ENCODE measurements around the gene PHAF1.

The PHAF1 gene

DNA sequence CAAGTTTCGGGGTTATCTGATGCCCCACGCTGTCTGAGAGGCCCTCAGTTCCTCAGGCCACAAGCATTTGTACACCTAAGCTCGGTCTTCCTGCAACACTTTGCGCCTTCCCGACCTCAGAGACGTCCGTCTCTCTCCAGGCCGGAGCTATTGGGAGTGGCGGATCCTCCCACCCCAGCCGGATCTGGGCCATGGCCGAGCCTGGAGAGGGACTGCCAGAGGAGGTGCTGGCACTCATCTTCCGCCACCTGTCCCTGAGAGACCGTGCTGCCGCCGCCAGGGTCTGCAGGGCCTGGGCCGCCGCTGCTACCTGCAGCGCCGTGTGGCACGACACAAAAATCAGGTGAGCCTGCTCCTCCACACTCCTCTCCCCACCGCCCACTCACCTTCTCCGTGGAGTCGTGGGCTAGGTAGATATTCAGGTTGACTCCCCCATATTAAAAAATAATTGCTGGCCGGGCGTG lies 51.9 kb downstream of the PHAF1 start:
- Mint-ChIP-seq H3K27ac (no peak overlapping the region), H3K27me3 (peaks cover 52% of the 10 kb centered on the region), H3K9me3 (no peaks in the 10 kb centered on the region), H3K4me1 (peaks cover 59% of the 10 kb centered on the region), H3K4me3 (peak overlapping the region; percentile 44), H3K36me3 (no peaks in the 10 kb centered on the region)
- ATAC-seq = no peak

DNA sequence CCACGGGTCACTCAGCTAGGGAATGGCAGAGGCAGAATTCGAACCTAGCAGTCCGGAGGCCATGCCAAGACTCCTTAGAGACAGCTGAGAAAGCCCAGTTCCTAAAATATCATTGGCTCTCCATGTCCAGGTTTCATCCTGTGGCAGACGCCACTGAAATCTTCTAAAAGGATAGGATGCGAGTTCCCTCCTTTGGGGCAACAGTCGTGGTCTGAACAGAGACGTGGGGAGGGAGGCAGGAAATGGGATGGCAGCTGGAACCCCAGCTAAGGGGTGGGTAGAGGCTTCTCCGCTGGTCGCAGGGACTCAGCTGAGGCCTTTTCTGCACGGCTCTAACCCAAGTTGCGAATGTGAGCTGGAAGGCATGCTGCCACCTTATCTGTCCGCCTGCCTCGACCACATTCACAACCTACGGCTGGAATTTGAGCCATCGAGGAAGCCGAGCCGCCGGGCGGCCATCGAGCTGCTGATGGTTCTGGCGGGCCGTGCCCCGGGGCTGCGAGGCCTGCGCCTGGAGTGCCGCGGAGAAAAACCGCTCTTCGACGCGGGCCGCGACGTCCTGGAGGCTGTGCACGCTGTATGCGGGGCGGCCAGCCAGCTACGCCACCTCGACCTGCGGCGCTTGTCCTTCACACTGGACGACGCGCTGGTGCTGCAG lies 52.9 kb downstream of the PHAF1 start:
- Mint-ChIP-seq H3K27ac (no peak overlapping the region), H3K4me1 (peaks cover 56% of the 10 kb centered on the region), H3K9me3 (no peaks in the 10 kb centered on the region), H3K4me3 (peak overlapping the region; percentile 43), H3K36me3 (no peaks in the 10 kb centered on the region), H3K27me3 (peaks cover 62% of the 10 kb centered on the region)
- ATAC-seq = no peak

DNA sequence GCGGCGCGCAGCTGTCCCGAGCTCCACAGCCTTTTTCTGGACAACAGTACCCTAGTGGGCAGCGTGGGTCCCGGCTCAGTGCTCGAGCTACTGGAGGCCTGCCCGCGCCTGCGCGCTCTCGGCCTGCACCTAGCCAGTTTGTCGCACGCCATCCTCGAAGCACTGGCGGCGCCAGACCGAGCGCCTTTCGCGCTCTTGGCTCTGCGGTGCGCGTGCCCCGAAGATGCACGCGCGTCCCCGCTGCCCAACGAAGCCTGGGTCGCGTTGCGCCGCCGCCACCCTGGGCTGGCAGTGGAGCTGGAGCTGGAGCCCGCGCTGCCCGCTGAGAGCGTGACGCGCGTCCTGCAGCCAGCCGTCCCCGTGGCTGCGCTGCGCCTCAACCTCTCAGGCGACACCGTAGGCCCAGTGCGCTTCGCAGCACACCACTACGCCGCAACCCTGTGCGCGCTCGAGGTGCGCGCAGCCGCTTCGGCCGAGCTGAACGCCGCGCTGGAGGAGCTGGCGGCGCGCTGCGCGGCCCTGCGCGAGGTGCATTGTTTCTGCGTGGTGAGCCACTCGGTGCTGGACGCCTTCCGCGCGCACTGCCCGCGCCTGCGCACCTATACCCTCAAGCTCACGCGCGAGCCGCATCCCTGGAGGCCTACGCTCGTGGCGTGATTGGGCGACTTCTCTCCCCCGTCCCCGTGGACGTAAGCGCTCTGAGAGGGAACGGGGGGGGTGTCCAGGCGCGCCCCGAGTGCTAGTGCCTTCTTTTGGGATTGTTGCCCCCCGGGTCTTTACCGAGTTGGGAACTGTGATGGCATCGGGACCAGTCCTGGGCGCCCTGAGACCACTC lies 53.6 kb downstream of the PHAF1 start:
- no peak for ATAC-seq

GRCh38 chr16:67163999-67164558 lies 54.3 kb downstream of the PHAF1 start:
- Mint-ChIP-seq H3K36me3 (no peaks in the 10 kb centered on the region), H3K27ac (no peak overlapping the region), H3K4me1 (peaks cover 49% of the 10 kb centered on the region), H3K27me3 (peaks cover 77% of the 10 kb centered on the region), H3K4me3 (peak overlapping the region; percentile 41), H3K9me3 (no peaks in the 10 kb centered on the region)
- no peak for ATAC-seq

More for the DNA sequence above, 53.6 kb downstream of the PHAF1 start:
- Mint-ChIP-seq H3K9me3 (no peaks in the 10 kb centered on the region), H3K4me3 (peak overlapping the region; percentile 43), H3K4me1 (peaks cover 53% of the 10 kb centered on the region), H3K27me3 (peaks cover 70% of the 10 kb centered on the region), H3K36me3 (no peaks in the 10 kb centered on the region), H3K27ac (no peak overlapping the region)

- Mint-ChIP-seq H3K27me3 (peaks cover 82% of the 10 kb centered on the region), H3K9me3 (no peaks in the 10 kb centered on the region), H3K4me3 (peak within 1 kb of the TSS; percentile 41), H3K4me1 (peaks cover 52% of the 10 kb centered on the region), H3K36me3 (no peaks in the 10 kb centered on the region), H3K27ac (no peak within 1 kb of the TSS)
- ATAC-seq = no peak
Measured at GRCh38 chr16:67164599-67165061, 54.9 kb downstream of the PHAF1 start, which contains the start of gene HSF4. Gene HSF4 (plus strand): TSS chr16:67164745. CDS start chr16:67164812, 67 bp downstream.

DNA sequence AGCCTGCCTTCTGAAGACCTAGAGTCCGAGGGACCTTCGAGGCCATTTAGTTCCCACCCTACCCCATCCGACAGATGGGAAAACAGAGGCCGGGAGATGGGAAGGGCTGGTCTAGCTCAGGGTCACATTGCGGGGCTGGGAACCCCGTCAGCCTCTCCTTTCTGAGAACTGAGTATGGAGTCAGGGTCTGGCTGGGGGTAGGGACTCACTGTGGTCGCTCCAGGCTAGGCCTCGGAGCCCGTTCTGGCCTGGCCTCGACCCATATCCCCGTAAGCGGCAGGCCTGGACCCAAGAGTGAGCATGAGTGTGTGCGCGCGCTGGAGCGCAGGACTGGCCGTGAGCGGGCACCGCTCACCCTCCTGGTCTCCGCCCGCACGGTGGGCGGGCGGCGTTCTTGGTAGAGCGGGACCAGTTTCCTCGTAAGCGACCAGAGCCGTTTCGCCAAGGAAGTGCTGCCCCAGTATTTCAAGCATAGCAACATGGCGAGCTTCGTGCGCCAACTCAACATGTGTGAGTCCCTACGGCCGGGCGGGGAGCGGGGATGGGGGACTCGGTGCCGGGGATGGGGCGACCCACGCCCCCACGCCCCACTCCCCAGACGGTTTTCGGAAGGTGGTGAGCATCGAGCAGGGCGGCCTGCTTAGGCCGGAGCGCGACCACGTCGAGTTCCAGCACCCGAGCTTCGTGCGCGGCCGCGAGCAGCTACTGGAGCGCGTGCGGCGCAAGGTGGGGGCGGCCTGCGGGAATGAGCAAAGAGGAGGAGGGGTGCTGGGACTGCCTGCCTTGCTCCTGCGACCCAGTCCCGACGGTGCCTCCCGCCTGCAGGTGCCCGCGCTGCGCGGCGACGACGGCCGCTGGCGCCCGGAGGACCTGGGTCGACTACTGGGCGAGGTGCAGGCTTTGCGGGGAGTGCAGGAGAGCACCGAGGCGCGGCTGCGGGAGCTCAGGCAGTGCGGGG lies 55.7 kb downstream of the PHAF1 start:
- peaks cover 54% of the 10 kb centered on the region for H3K4me1 Mint-ChIP-seq
- no peak overlapping the region for H3K4me3 Mint-ChIP-seq
- no peaks in the 10 kb centered on the region for H3K9me3 Mint-ChIP-seq
- no peak for ATAC-seq
- H3K36me3 Mint-ChIP-seq = no peaks in the 10 kb centered on the region
- no peak overlapping the region for H3K27ac Mint-ChIP-seq
- H3K27me3 Mint-ChIP-seq = peaks cover 90% of the 10 kb centered on the region

GRCh38 chr16:67166110-67166547 lies 56.4 kb downstream of the PHAF1 start:
- no peak for ATAC-seq
- H3K27ac Mint-ChIP-seq = no peak overlapping the region
- peaks cover 46% of the 10 kb centered on the region for H3K4me1 Mint-ChIP-seq
- H3K36me3 Mint-ChIP-seq = no peaks in the 10 kb centered on the region
- H3K4me3 Mint-ChIP-seq = no peak overlapping the region
- H3K9me3 Mint-ChIP-seq = no peaks in the 10 kb centered on the region
- peaks cover 91% of the 10 kb centered on the region for H3K27me3 Mint-ChIP-seq

GRCh38 chr16:67166598-67167168 lies 56.9 kb downstream of the PHAF1 start:
- Mint-ChIP-seq H3K27ac (no peak overlapping the region), H3K9me3 (no peaks in the 10 kb centered on the region), H3K4me1 (peaks cover 45% of the 10 kb centered on the region), H3K4me3 (no peak overlapping the region), H3K36me3 (no peaks in the 10 kb centered on the region), H3K27me3 (peaks cover 91% of the 10 kb centered on the region)
- no peak for ATAC-seq

- no peaks in the 10 kb centered on the region for H3K36me3 Mint-ChIP-seq
- no peak for ATAC-seq
- no peak overlapping the region for H3K27ac Mint-ChIP-seq
- H3K4me3 Mint-ChIP-seq = no peak overlapping the region
- peaks cover 91% of the 10 kb centered on the region for H3K27me3 Mint-ChIP-seq
- peaks cover 45% of the 10 kb centered on the region for H3K4me1 Mint-ChIP-seq
- no peaks in the 10 kb centered on the region for H3K9me3 Mint-ChIP-seq
Measured at GRCh38 chr16:67167588-67167987, 57.8 kb downstream of the PHAF1 start.

DNA sequence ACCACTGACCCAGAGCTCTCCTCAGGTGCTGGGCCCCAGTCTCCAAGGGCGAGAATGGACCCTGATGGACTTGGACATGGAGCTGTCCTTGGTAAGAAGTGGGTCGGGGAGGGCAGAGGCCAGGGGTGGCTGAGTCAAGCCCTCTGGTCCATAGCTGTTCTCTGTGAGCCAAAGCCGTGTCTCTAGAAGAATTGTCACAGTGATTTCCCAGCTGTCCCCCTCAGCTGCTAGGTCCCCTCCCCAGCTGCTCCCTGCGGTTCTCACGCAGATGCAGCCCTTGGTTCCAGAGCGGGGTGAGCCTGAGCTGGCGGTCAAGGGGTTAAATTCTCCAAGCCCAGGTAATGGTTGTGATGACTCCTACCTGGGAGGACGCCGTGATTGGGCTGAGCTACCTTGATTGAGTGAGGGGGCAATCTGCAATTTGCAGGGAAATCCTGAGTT lies 59.3 kb downstream of the PHAF1 start:
- no peak for ATAC-seq
- Mint-ChIP-seq H3K9me3 (no peaks in the 10 kb centered on the region), H3K4me1 (peaks cover 51% of the 10 kb centered on the region), H3K36me3 (no peaks in the 10 kb centered on the region), H3K27me3 (peaks cover 99% of the 10 kb centered on the region), H3K27ac (no peak overlapping the region), H3K4me3 (no peak overlapping the region)

- ATAC-seq = no peak
- Mint-ChIP-seq H3K27me3 (peaks cover 95% of the 10 kb centered on the region), H3K36me3 (no peaks in the 10 kb centered on the region), H3K27ac (no peak overlapping the region), H3K4me3 (peak overlapping the region; percentile 76), H3K9me3 (no peaks in the 10 kb centered on the region), H3K4me1 (peaks cover 51% of the 10 kb centered on the region)
Measured at GRCh38 chr16:67169642-67170167, 60.0 kb downstream of the PHAF1 start.

- peak; percentile 26 for ATAC-seq
- peaks cover 88% of the 10 kb centered on the region for H3K27me3 Mint-ChIP-seq
- no peaks in the 10 kb centered on the region for H3K36me3 Mint-ChIP-seq
- H3K4me3 Mint-ChIP-seq = peak within 1 kb of the TSS; percentile 76
- no peak within 1 kb of the TSS for H3K27ac Mint-ChIP-seq
- no peaks in the 10 kb centered on the region for H3K9me3 Mint-ChIP-seq
- peaks cover 45% of the 10 kb centered on the region for H3K4me1 Mint-ChIP-seq
Measured at GRCh38 chr16:67170168-67170948, 60.6 kb downstream of the PHAF1 start, which contains the start of gene NOL3. Gene NOL3 (plus strand): TSS chr16:67170538.

DNA sequence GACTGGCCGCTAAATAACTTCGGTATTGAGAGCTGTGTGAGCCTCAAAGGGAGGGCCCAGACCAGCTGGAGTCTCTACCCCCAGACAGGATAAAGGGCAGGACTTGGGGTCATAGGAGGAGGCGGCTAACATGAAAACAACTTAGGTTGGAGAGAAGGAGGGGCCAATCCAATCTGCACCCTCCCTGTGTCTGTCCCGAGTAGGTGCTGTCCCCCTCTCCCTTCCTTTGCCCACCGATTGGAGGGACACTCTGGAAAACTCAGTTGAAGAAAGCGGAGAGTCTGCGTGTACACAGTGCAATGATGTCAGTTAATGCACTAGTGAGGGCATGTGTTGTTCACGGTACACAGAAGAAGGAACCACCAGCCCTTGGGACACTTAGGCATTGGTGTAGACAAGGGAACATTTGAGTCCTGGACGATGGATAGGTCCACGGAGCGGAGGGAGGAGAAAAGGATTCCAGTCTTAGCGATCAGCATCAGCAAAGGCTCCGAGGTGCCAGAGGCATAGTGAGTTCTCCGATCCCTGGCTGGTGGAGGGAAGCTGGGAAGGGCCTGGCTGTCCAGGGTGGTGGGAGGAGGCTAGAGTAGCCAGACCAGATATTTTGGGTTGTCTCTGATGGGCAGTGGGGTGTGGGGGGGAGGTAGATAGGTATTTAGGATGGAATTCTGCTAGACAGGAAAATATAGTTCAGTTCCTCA lies 61.4 kb downstream of the PHAF1 start:
- peaks cover 88% of the 10 kb centered on the region for H3K27me3 Mint-ChIP-seq
- H3K27ac Mint-ChIP-seq = no peak overlapping the region
- H3K4me3 Mint-ChIP-seq = peak overlapping the region; percentile 48
- peaks cover 41% of the 10 kb centered on the region for H3K4me1 Mint-ChIP-seq
- no peak for ATAC-seq
- H3K9me3 Mint-ChIP-seq = no peaks in the 10 kb centered on the region
- no peaks in the 10 kb centered on the region for H3K36me3 Mint-ChIP-seq
